Testis (tissue), 2 donors: ENCODE data around the gene SORL1-AS1.

ENCODE experiments used
- CTCF ChIP-seq, 3 experiments: fragments of 450-650 bp in 2 of 3; fragments of 200-600 bp in 1 of 3; sonication (generic) in 1 of 3; IDR thresholded peaks; one replicate each; pipeline ENCODE4 v1.5.1; 2016 to 2019; ENCODE audit warnings: antibody characterized with exemption in 3 of 3, mild to moderate bottlenecking in 2 of 3, moderate library complexity in 1 of 3
- POLR2A ChIP-seq: fragments of 450-650 bp; IDR thresholded peaks from one replicate; pipeline ENCODE4 v1.6.1; 2017; ENCODE audit warnings: antibody characterized with exemption, mild to moderate bottlenecking, moderate library complexity

GRCh38 chr11:121474680-121475079, 21.9 kb upstream of the SORL1-AS1 start:
- TF ChIP-seq CTCF (IDR thresholded peaks at IDR 0.05), result no peak
- no peak for TF ChIP-seq POLR2A
